ENCODE measurements around the gene FCHSD2.

The FCHSD2 gene

GRCh38 chr11:73167363-73167954 is 25.3 kb upstream of the FCHSD2 start:
- Histone ChIP-seq H3K27me3 (replicated peaks in 2 of 5; ENCODE audit: control insufficient read depth in 4 of 5, insufficient read depth in 5 of 5, low read length in 4 of 5) (no peaks in the 10 kb centered on the region), H3K4me3 (ENCODE audit: control insufficient read depth in 1 of 7, extremely low read depth in 1 of 7, insufficient read depth in 4 of 7, low read depth in 2 of 7, low read length in 6 of 7) (no peak overlapping the region), H3K36me3 (ENCODE audit: control insufficient read depth in 4 of 4, insufficient read depth in 4 of 4, low read length in 3 of 4) (no peaks in the 10 kb centered on the region), H3K9me3 (ENCODE audit: control extremely low read depth in 1 of 5, control insufficient read depth in 4 of 5, insufficient read depth in 2 of 5, low read depth in 1 of 5, low read length in 4 of 5) (no peaks in the 10 kb centered on the region), H3K27ac (ENCODE audit: insufficient read depth in 1 of 2, low read depth in 1 of 2, low read length in 2 of 2, poor library complexity in 1 of 2, severe bottlenecking in 2 of 2) (no peak overlapping the region), H3K4me1 (ENCODE audit: control extremely low read depth in 1 of 4, control insufficient read depth in 4 of 4, insufficient read depth in 4 of 4, low read length in 3 of 4) (peaks cover 5 to 41% (median 15%) of the 10 kb centered on the region in 4 experiments)
- 44% methylated on average over 3 of the region's 3 CpGs for WGBS (ENCODE audit: insufficient coverage)
- no peak for DNase-seq
- POLR2A ChIA-PET = no interaction called here
- CTCF ChIA-PET = interaction anchor here (1.2 to 13.0 kb wide), 6 partner anchors 10 to 336 kb away, joined by 3 to 103 read pairs (median 6); partner anchors contain the start of gene FCHSD2

- ChIA-PET CTCF (interaction anchor here (0.9 to 13.0 kb wide), 8 partner anchors 9 to 334 kb away, joined by 3 to 103 read pairs (median 8); partner anchors contain the start of gene FCHSD2), POLR2A (no interaction called here)
- H3K36me3 ChIP-seq (ENCODE audit: control insufficient read depth in 4 of 4, insufficient read depth in 4 of 4, low read length in 3 of 4) = no peaks in the 10 kb centered on the region
- peaks cover 5 to 44% (median 17%) of the 10 kb centered on the region in 4 experiments for H3K4me1 ChIP-seq (ENCODE audit: control extremely low read depth in 1 of 4, control insufficient read depth in 4 of 4, insufficient read depth in 4 of 4, low read length in 3 of 4)
- no peak overlapping the region for H3K27ac ChIP-seq (ENCODE audit: insufficient read depth in 1 of 2, low read depth in 1 of 2, low read length in 2 of 2, poor library complexity in 1 of 2, severe bottlenecking in 2 of 2)
- 100% methylated on average over 1 of the region's 2 CpGs for WGBS (ENCODE audit: insufficient coverage)
- no peak overlapping the region for H3K4me3 ChIP-seq (ENCODE audit: control insufficient read depth in 1 of 7, extremely low read depth in 1 of 7, insufficient read depth in 4 of 7, low read depth in 2 of 7, low read length in 6 of 7)
- peak in 2 of 3 donors; percentile 50 to 63 for DNase-seq
- H3K9me3 ChIP-seq (ENCODE audit: control extremely low read depth in 1 of 5, control insufficient read depth in 4 of 5, insufficient read depth in 2 of 5, low read depth in 1 of 5, low read length in 4 of 5) = no peaks in the 10 kb centered on the region
- no peaks in the 10 kb centered on the region for H3K27me3 ChIP-seq (replicated peaks in 2 of 5; ENCODE audit: control insufficient read depth in 4 of 5, insufficient read depth in 5 of 5, low read length in 4 of 5)
Observed at GRCh38 chr11:73164803-73165540, 22.9 kb upstream of the FCHSD2 start.

GRCh38 chr11:73163638-73164174 is 21.6 kb upstream of the FCHSD2 start:
- Histone ChIP-seq H3K9me3 (ENCODE audit: control extremely low read depth in 1 of 5, control insufficient read depth in 4 of 5, insufficient read depth in 2 of 5, low read depth in 1 of 5, low read length in 4 of 5) (no peaks in the 10 kb centered on the region), H3K36me3 (ENCODE audit: control insufficient read depth in 4 of 4, insufficient read depth in 4 of 4, low read length in 3 of 4) (no peaks in the 10 kb centered on the region), H3K27me3 (replicated peaks in 2 of 5; ENCODE audit: control insufficient read depth in 4 of 5, insufficient read depth in 5 of 5, low read length in 4 of 5) (no peaks in the 10 kb centered on the region), H3K27ac (ENCODE audit: insufficient read depth in 1 of 2, low read depth in 1 of 2, low read length in 2 of 2, poor library complexity in 1 of 2, severe bottlenecking in 2 of 2) (no peak overlapping the region), H3K4me3 (ENCODE audit: control insufficient read depth in 1 of 7, extremely low read depth in 1 of 7, insufficient read depth in 4 of 7, low read depth in 2 of 7, low read length in 6 of 7) (no peak overlapping the region), H3K4me1 (ENCODE audit: control extremely low read depth in 1 of 4, control insufficient read depth in 4 of 4, insufficient read depth in 4 of 4, low read length in 3 of 4) (peaks cover 7 to 35% (median 22%) of the 10 kb centered on the region in 4 experiments)
- DNase-seq = no peak
- ChIA-PET CTCF (interaction anchor here (1.0 to 13.0 kb wide), 11 partner anchors 8 to 332 kb away, joined by 3 to 103 read pairs (median 5); partner anchors contain the start of gene FCHSD2), POLR2A (interaction anchor here (1.1 kb wide), 1 partner anchor 10 kb away, joined by 7 read pairs; no protein-coding TSS in a partner anchor)
- 92% methylated on average over 2 of the region's 2 CpGs for WGBS (ENCODE audit: insufficient coverage)

GRCh38 chr11:73162196-73162740 is 20.1 kb upstream of the FCHSD2 start:
- no peak overlapping the region for H3K27ac ChIP-seq (ENCODE audit: insufficient read depth in 1 of 2, low read depth in 1 of 2, low read length in 2 of 2, poor library complexity in 1 of 2, severe bottlenecking in 2 of 2)
- H3K27me3 ChIP-seq (replicated peaks in 2 of 5; ENCODE audit: control insufficient read depth in 4 of 5, insufficient read depth in 5 of 5, low read length in 4 of 5) = no peaks in the 10 kb centered on the region
- H3K36me3 ChIP-seq (ENCODE audit: control insufficient read depth in 4 of 4, insufficient read depth in 4 of 4, low read length in 3 of 4) = no peaks in the 10 kb centered on the region
- DNase-seq = no peak
- peaks cover 3 to 49% (median 31%) of the 10 kb centered on the region in 4 experiments for H3K4me1 ChIP-seq (ENCODE audit: control extremely low read depth in 1 of 4, control insufficient read depth in 4 of 4, insufficient read depth in 4 of 4, low read length in 3 of 4)
- no peaks in the 10 kb centered on the region for H3K9me3 ChIP-seq (ENCODE audit: control extremely low read depth in 1 of 5, control insufficient read depth in 4 of 5, insufficient read depth in 2 of 5, low read depth in 1 of 5, low read length in 4 of 5)
- 10% methylated on average over 2 of the region's 10 CpGs for WGBS (ENCODE audit: insufficient coverage)
- peak overlapping the region in 1 of 7 experiments; percentile 25 for H3K4me3 ChIP-seq (ENCODE audit: control insufficient read depth in 1 of 7, extremely low read depth in 1 of 7, insufficient read depth in 4 of 7, low read depth in 2 of 7, low read length in 6 of 7)
- ChIA-PET CTCF (interaction anchor here (0.8 to 13.0 kb wide), 6 partner anchors 12 to 238 kb away, joined by 3 to 103 read pairs (median 10); partner anchors contain the start of gene FCHSD2), POLR2A (interaction anchor here (0.5 to 1.3 kb wide), 3 partner anchors 9 to 42 kb away, joined by 3 to 7 read pairs (median 3); partner anchors contain the start of gene FCHSD2)

GRCh38 chr11:73160005-73160760 is 18.1 kb upstream of the FCHSD2 start:
- H3K27ac ChIP-seq (ENCODE audit: insufficient read depth in 1 of 2, low read depth in 1 of 2, low read length in 2 of 2, poor library complexity in 1 of 2, severe bottlenecking in 2 of 2) = no peak overlapping the region
- no peaks in the 10 kb centered on the region for H3K9me3 ChIP-seq (ENCODE audit: control extremely low read depth in 1 of 5, control insufficient read depth in 4 of 5, insufficient read depth in 2 of 5, low read depth in 1 of 5, low read length in 4 of 5)
- H3K4me3 ChIP-seq (ENCODE audit: control insufficient read depth in 1 of 7, extremely low read depth in 1 of 7, insufficient read depth in 4 of 7, low read depth in 2 of 7, low read length in 6 of 7) = no peak overlapping the region
- no peaks in the 10 kb centered on the region for H3K27me3 ChIP-seq (replicated peaks in 2 of 5; ENCODE audit: control insufficient read depth in 4 of 5, insufficient read depth in 5 of 5, low read length in 4 of 5)
- DNase-seq = no peak
- H3K4me1 ChIP-seq (ENCODE audit: control extremely low read depth in 1 of 4, control insufficient read depth in 4 of 4, insufficient read depth in 4 of 4, low read length in 3 of 4) = peaks cover 7 to 64% (median 49%) of the 10 kb centered on the region in 4 experiments
- ChIA-PET CTCF (interaction anchor here (1.1 to 13.0 kb wide), 5 partner anchors 13 to 134 kb away, joined by 3 to 103 read pairs (median 31); partner anchors contain the start of gene FCHSD2), POLR2A (interaction anchor here (0.6 kb wide), 1 partner anchor 149 kb away, joined by 3 read pairs; no protein-coding TSS in a partner anchor)
- 95% methylated on average over 6 of the region's 10 CpGs for WGBS (ENCODE audit: insufficient coverage)
- no peaks in the 10 kb centered on the region for H3K36me3 ChIP-seq (ENCODE audit: control insufficient read depth in 4 of 4, insufficient read depth in 4 of 4, low read length in 3 of 4)

GRCh38 chr11:73159297-73159696 is 17.2 kb upstream of the FCHSD2 start:
- no peaks in the 10 kb centered on the region for H3K27me3 ChIP-seq (replicated peaks in 2 of 5; ENCODE audit: control insufficient read depth in 4 of 5, insufficient read depth in 5 of 5, low read length in 4 of 5)
- 100% methylated on average over 2 of the region's 3 CpGs for WGBS (ENCODE audit: insufficient coverage)
- H3K27ac ChIP-seq (ENCODE audit: insufficient read depth in 1 of 2, low read depth in 1 of 2, low read length in 2 of 2, poor library complexity in 1 of 2, severe bottlenecking in 2 of 2) = no peak overlapping the region
- H3K36me3 ChIP-seq (ENCODE audit: control insufficient read depth in 4 of 4, insufficient read depth in 4 of 4, low read length in 3 of 4) = no peaks in the 10 kb centered on the region
- H3K4me1 ChIP-seq (ENCODE audit: control extremely low read depth in 1 of 4, control insufficient read depth in 4 of 4, insufficient read depth in 4 of 4, low read length in 3 of 4) = peaks cover 9 to 66% (median 55%) of the 10 kb centered on the region in 4 experiments
- H3K4me3 ChIP-seq (ENCODE audit: control insufficient read depth in 1 of 7, extremely low read depth in 1 of 7, insufficient read depth in 4 of 7, low read depth in 2 of 7, low read length in 6 of 7) = no peak overlapping the region
- CTCF ChIA-PET = interaction anchor here (1.1 to 13.0 kb wide), 7 partner anchors 9 to 135 kb away, joined by 3 to 103 read pairs (median 23); partner anchors contain the start of gene FCHSD2
- POLR2A ChIA-PET = no interaction called here
- no peaks in the 10 kb centered on the region for H3K9me3 ChIP-seq (ENCODE audit: control extremely low read depth in 1 of 5, control insufficient read depth in 4 of 5, insufficient read depth in 2 of 5, low read depth in 1 of 5, low read length in 4 of 5)
- DNase-seq = no peak

Data from common myeloid progenitor, CD34-positive (primary cell).